Aortic smooth muscle cell (primary cell): ENCODE data around the gene TUT1. TPM values are rescaled to one million over a fixed set of nuclear protein-coding genes. Genes with fewer than 3 reads are reported as not detected.

Source experiments
- total RNA-seq: library from RNA; depleted of rRNA; stranded (reverse); fragments of >200 nt; gene quantifications from 2 replicates; pipeline ENCODE4 v1.2.3, GENCODE V29; 2014

TUT1 gene
- 5.4 and 6.4 TPM in 2 replicates for total RNA-seq

GRCh38 chr11:62591448-62592145 is at the start of gene TUT1:
Gene TUT1, minus strand, starts transcription at chr11:62591523. Its CDS starts 38 bp downstream, at chr11:62591485.

GRCh38 chr11:62621567-62622470 is 30.5 kb upstream of the TUT1 start, which contains the start of gene B3GAT3:
Gene B3GAT3, minus strand, starts transcription at chr11:62621986. Its CDS starts 39 bp downstream, at chr11:62621947.

GRCh38 chr11:62612366-62613290 is 21.3 kb upstream of the TUT1 start, which contains the start of the genes EML3 and ROM1:
Gene EML3, minus strand, starts transcription at chr11:62612775. Its CDS starts 318 bp downstream, at chr11:62612457.
Gene ROM1, plus strand, starts transcription at chr11:62613257. Its CDS starts 25 bp downstream, at chr11:62613282.

GRCh38 chr11:62601372-62602140 is 10.2 kb upstream of the TUT1 start, which contains the start of gene MTA2:
Gene MTA2, minus strand, starts transcription at chr11:62601865. Its CDS starts 415 bp downstream, at chr11:62601450.

GRCh38 chr11:62573592-62574362 is 17.5 kb downstream of the TUT1 start, which contains the start of gene EEF1G:
Gene EEF1G, minus strand, starts transcription at chr11:62573891. Its CDS starts 49 bp downstream, at chr11:62573842.

GRCh38 chr11:62546244-62546928 is 44.9 kb downstream of the TUT1 start, which contains the start of gene AHNAK:
Gene AHNAK, minus strand, starts transcription at chr11:62546806. Its CDS starts 10,708 bp downstream, at chr11:62536098.

Other genes starting within 250 kb of the TUT1 start
- not detected in 2 replicates for gene SCGB1A1, start 172.5 kb downstream of the TUT1 start, total RNA-seq
- 643 and 750 TPM in 2 replicates for gene AHNAK, start 44.7 kb downstream of the TUT1 start, total RNA-seq
- 1,386 and 1,416 TPM in 2 replicates for gene EEF1G, start 17.6 kb downstream of the TUT1 start, total RNA-seq
- gene MTA2, start 10.3 kb upstream of the TUT1 start, total RNA-seq, result 102 and 120 TPM in 2 replicates
- 20.9 and 25.7 TPM in 2 replicates for gene EML3, start 21.3 kb upstream of the TUT1 start, total RNA-seq
- 10.3 and 10.6 TPM in 2 replicates for gene ROM1, start 21.7 kb upstream of the TUT1 start, total RNA-seq
- 32.6 and 39.9 TPM in 2 replicates for gene B3GAT3, start 30.5 kb upstream of the TUT1 start, total RNA-seq
- gene GANAB, start 55.1 kb upstream of the TUT1 start, total RNA-seq, result 243 and 244 TPM in 2 replicates
- 16.8 and 22.2 TPM in 2 replicates for gene INTS5, start 61.8 kb upstream of the TUT1 start, total RNA-seq
- 32.3 and 46.8 TPM in 2 replicates for gene C11orf98, start 73.7 kb upstream of the TUT1 start, total RNA-seq
- gene CSKMT, start 73.8 kb upstream of the TUT1 start, total RNA-seq, result 4.9 and 9.1 TPM in 2 replicates
- 11.9 and 15.1 TPM in 2 replicates for gene UQCC3, start 80.2 kb upstream of the TUT1 start, total RNA-seq
- 2.4 and 2.8 TPM in 2 replicates for gene LBHD1, start 80.7 kb upstream of the TUT1 start, total RNA-seq
- gene UBXN1, start 87.5 kb upstream of the TUT1 start, total RNA-seq, result 134 and 158 TPM in 2 replicates
- gene LRRN4CL, start 98.0 kb upstream of the TUT1 start, total RNA-seq, result 3.3 and 3.4 TPM in 2 replicates
- 57.1 and 67.2 TPM in 2 replicates for gene BSCL2, start 115.9 kb upstream of the TUT1 start, total RNA-seq
- not detected in 2 replicates for gene GNG3, start 116.2 kb upstream of the TUT1 start, total RNA-seq
- gene HNRNPUL2, start 135.9 kb upstream of the TUT1 start, total RNA-seq, result 12.6 and 14.9 TPM in 2 replicates
- gene TTC9C, start 137.0 kb upstream of the TUT1 start, total RNA-seq, result 28.5 and 31.1 TPM in 2 replicates
- 11.0 and 11.2 TPM in 2 replicates for gene ZBTB3, start 162.6 kb upstream of the TUT1 start, total RNA-seq
- gene POLR2G, start 170.1 kb upstream of the TUT1 start, total RNA-seq, result 97.0 and 98.7 TPM in 2 replicates
- 16.2 and 17.6 TPM in 2 replicates for gene TAF6L, start 179.9 kb upstream of the TUT1 start, total RNA-seq
- gene TMEM179B, start 195.9 kb upstream of the TUT1 start, total RNA-seq, result 24.3 and 24.4 TPM in 2 replicates
- 13.2 and 15.1 TPM in 2 replicates for gene TMEM223, start 200.5 kb upstream of the TUT1 start, total RNA-seq
- 15.5 and 21.6 TPM in 2 replicates for gene NXF1, start 213.9 kb upstream of the TUT1 start, total RNA-seq
- 41.7 and 42.4 TPM in 2 replicates for gene STX5, start 240.5 kb upstream of the TUT1 start, total RNA-seq
- gene TEX54, start 241.3 kb upstream of the TUT1 start, total RNA-seq, result not detected in 2 replicates
- 31.3 and 49.8 TPM in 2 replicates for gene WDR74, start 248.1 kb upstream of the TUT1 start, total RNA-seq